Dermis blood vessel endothelial cell (primary cell): ENCODE results near the gene KLHL29. TPM values are rescaled to one million over a fixed set of nuclear protein-coding genes. Genes with fewer than 3 reads are reported as not detected.

Experiments
- DNase-seq: peaks from one replicate; pipeline ENCODE4 v3.0.0; 2010
- total RNA-seq: library from RNA; depleted of rRNA; stranded (reverse); fragments of >200 nt; gene quantifications from 2 replicates; pipeline ENCODE4 v1.2.3, GENCODE V29; 2014

Gene KLHL29
- total RNA-seq, 1 donor from 2014 or later: 3.7 TPM

- DNase-seq: no peak
These were observed 133.7 kb downstream of the KLHL29 start for GRCh38 chr2:23518481-23519333.

- DNase-seq: no peak
These were observed 134.3 kb downstream of the KLHL29 start for GRCh38 chr2:23519334-23519651.

GRCh38 chr2:23520256-23520655 lies 135.3 kb downstream of the KLHL29 start:
- no peak for DNase-seq

DNA sequence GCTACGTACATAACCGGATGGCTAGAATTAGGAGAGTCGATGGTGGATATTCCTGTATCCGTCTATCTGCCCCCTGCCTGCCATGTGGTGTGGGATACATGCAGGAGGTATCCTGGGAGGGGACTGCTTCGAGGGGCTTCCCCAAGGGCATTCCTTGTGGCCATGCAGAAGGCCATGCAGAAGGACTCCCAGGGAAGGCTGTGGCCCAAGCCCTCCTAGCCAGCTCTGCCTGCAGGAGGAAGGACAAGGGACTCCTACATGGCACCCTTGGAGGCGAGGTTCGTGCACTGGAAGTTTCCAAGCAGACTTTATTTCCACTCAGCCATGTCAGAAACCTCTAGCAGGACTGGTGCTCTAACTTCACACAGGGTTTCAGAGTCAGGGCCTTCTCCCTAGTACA lies 136.1 kb downstream of the KLHL29 start:
- no peak for DNase-seq

DNA sequence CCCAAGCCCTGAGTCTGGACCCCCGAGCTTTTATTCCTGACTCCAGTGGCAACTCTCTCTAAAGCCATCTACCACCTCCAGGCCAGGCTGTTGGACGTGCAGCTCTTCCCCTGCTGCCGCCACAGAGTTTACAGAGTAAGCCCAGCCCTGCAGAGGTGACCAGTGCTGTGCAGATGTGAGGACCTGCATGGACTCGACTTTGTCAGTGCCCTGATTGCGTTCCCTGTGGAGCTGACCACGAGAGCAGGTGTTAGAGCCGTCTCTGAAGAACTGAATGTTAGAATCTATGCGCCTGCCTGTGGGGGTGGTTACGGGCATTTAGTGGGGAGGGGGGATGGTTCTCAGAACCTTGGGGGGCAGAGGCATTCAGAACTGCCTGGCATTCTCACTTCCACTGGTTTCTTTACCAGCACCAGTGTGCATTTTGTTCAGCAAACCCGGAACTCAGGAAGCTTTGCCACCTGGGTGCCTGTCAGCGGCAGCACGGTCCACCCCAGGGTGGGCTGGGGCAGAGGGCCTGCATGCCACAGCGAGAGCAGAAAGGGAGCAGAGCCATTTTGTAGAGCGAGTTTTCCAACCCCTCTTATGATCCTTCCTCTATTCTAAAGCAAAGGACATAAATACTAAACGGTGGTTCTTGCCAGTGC lies 137.9 kb downstream of the KLHL29 start:
- no peak for DNase-seq

DNA sequence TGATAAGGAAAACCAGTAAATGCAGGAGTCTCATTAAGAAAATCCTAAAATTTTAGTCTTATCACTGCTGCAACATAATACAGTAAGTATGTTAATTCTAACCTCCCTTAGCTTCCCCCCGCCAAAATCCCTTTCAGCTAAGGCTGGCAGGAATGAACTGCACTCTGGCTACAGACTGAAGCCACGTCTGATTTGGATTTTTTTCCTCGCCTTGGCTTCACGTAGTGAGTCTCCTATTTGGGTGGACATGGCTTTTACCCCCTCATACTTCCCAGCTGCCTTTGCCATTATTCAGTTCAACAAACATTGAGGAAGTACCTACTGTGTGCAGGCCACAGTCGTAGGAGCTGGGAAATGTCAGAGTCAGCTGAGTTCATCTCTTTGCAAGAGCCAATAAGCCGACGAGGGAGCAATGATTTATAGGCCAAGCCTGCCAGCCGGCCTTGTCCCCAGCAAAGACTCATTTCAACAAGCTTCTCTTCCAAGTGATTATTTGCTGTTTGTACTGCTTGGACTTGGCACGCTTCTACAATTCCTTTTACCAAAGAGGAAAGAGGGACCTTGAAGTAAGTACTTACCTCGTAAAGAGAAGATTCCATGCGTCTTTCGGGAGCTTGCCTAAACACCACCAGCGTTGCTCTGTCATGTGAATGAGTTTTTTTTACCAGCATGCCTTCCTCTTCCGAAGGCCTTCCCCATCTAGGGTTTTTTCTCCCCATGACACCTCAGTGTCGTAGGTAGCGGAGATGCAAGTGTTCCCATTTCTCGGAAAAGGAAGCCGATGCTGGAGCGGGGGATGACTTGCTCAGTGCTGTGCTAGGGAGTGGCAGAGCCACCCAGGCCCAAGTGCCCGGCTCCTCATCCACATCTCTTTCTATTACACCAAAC lies 138.6 kb downstream of the KLHL29 start:
- DNase-seq: no peak

DNA sequence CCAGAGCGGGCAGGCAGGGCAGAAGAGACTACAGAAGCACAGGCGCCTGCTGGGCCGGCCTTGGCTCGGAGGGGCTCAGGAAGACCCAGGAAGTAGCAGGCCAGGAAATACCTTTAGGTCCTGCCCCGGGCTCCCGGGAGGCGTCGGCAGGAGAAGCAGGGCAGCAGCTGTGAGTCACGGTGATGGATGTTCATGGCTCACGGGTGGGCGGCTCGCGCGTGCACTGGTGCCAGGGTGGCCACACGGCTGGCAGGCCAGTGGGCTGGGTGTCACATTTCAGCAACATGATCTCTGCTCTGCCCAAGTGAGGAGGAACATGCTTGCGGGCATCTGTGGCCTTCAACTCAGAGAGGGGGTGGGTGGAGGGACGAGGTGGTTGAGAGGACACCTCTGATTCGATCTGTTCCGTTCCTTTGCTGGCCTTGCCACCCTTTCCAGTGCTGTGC lies 139.3 kb downstream of the KLHL29 start:
- peak; percentile 49 for DNase-seq

GRCh38 chr2:23525137-23525765 lies 140.3 kb downstream of the KLHL29 start:
- no peak for DNase-seq

DNA sequence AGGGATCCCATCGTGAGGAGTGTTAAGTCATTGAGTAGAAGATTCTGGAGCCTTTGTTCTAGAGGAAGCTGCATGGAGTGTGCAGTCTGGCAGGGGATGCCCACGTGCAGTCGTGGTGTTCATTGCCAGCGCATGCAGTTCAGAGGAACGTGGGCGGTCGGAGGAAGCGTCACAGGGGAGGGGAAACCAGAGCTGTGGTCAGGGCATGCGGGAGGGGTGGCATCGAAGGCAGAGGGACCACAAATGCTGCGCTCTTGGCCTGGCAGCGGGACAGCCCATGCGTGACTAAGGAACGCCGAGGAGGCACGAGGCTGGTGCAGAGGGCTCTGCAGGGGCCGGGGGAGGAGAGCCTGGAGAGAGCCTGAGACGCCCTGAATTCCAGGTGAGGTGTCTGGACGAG lies 141.1 kb downstream of the KLHL29 start:
- DNase-seq: no peak

DNA sequence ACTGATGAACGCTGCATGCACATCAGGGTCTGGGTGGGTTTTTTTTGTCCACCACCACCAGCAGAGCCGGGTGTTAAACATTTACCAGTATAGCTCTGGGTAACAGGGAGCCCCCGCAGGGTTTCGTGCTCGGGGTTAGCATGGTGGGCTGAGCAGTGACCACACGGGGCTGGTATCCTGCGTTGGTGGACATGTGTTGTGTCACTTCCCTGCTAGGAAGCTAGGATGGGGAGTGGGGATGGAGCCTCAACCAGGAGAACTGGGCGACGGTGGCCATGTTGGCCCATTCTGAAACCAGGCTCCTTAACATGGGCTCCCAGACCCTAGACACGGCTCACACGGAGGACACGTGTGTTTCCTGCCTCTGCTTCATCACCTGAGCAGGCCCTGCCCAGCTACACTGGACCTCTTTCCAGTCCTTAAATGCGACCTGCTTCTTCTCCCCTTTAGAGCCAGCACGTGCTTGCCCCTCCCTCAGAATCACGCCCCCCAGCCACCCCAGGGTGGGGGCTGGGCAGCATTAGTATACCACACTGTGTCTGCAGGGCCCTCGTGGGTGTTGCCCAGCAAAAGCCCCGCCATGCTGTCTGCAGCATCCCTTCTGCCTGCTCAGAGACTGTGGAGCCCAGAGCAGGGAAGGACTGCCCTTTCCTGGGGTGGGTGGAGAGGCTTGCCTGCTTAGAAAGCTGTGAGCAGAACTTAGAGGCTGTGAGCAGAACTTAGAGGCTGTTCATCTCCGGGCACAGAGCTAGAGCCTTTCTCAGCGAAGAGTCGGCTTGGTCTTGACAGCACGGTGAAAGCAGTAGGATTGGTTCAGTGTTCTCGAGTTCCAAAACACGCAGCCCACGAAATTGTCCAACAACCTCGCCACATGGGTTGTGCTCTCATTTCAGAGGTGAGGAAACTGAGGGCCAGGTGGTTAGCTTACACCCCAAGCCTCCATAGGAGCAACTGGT lies 142.1 kb downstream of the KLHL29 start:
- no peak for DNase-seq

DNA sequence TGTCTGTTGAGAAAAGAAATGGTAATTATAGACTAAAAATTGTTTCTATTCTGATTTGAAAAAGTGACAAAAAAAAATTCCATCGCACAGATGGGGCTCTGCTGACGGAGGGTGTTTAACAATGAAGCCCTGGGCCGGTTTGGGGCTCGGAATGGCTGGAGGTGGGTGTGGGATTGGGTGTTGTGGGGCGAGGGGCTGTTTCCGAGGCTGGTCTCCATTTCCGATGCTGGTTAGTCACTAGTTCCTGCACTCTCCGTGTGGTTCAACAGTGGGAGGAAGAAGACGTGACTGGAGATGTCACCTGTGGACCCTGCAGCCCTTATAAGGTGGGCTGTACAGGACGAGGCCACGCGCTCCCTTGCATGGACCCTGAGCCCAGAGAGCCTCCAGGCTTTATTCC lies 143.2 kb downstream of the KLHL29 start:
- DNase-seq: no peak

GRCh38 chr2:23528690-23529089 lies 143.7 kb downstream of the KLHL29 start:
- DNase-seq: no peak

GRCh38 chr2:23529659-23530058 lies 144.7 kb downstream of the KLHL29 start:
- no peak for DNase-seq

GRCh38 chr2:23530206-23530908 lies 145.4 kb downstream of the KLHL29 start:
- no peak for DNase-seq

GRCh38 chr2:23530909-23531276 lies 145.9 kb downstream of the KLHL29 start:
- no peak for DNase-seq

DNA sequence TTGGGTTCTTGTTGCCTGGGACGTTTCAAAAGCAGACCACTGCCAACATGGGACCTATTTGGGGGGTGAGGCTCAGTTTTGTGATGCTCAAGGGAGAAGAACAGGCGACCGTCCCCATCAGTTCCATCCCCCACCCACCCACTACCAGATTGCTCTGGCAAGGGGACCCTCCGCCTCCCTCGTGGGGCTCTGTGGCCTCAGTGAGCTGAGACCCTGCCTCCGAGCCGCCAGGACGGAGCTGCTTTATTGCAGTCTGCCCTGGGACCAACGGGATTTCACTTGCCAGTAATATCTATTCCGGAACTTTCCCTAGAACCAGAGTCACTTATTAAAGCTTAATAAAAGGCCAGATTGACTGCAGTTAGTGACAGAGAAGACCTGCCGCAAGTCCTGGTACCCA lies 146.3 kb downstream of the KLHL29 start:
- no peak for DNase-seq

DNA sequence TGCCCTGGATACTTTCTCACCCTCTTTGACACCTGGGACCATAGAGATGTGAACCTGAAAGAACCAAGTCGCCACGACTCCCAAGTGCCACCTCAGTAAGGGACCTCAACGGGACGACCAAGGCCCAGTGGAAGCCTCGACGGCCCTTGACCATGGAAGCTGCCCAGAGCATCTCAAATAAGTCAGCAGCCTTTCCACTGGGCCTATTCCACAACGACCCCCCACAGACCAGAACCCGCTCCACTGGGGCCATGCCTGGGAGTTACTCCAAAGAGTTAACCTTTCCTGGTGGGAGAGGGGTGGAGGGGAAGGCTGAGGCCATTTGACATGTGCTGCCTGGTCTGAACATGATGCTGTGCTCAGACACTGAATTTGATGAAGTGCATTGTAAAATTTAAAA lies 146.9 kb downstream of the KLHL29 start:
- DNase-seq: no peak

DNA sequence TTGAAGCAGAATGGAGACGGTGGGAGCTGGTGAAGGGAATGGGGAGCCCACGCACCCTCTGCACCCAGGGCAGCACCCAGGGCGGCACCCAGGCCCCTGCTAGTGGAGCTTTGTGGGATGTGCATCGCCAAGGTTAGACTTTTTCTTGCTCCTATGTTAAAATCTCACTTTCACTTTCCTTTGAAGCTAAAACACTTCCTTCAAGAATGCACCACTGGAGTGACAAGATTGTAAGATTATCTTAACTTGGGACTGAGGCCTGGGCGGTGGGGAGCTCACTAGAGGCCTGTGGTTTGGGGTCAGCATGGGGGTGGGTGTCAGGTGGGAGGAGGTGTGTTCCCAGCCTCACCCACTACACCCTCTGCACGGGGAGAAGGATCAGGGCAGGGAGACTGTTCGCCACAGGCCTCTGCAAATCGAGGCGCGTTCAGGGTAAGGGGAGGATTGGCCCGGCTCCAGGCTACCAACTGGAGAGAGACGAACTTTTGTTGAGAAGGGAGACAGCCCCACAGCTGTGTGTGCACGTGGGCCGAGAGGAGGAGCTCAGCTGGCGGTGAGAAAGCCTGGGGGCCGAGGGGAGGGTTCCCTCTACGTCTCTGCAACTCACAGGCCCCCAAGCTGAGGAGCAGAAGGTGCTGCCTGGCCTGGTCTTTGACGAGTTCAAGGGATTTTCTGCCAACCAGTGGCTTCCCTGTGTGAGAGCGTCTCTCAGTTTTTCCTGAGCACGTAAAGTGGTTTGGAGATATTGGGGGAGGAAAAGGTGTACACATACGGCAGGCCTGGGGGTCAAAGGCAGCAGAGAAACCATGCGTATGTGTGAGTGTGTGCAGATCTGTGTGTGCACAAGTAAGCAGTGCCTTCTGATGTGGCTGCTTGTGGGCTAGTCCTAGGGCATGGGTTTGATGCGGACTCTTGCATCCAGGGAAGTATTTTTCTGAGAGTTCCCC lies 147.7 kb downstream of the KLHL29 start:
- no peak for DNase-seq

DNA sequence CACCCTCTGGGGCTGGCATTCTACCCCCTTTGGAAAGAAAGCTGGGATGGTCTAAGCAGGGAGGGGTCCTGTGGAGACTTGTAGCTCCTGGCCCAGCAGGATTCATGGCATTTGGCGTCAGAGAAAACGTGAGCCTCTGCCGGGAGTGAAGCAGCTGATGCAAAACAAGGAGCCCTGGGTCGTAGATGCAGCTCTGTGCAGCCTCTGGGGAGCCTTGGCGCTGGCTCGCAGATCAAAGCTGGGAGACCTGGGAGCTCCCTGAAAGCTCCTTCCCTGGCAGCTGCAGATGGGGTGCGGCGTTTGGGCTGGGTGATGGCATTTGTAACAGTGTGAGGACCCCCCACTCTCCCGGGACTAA lies 148.3 kb downstream of the KLHL29 start:
- no peak for DNase-seq

DNA sequence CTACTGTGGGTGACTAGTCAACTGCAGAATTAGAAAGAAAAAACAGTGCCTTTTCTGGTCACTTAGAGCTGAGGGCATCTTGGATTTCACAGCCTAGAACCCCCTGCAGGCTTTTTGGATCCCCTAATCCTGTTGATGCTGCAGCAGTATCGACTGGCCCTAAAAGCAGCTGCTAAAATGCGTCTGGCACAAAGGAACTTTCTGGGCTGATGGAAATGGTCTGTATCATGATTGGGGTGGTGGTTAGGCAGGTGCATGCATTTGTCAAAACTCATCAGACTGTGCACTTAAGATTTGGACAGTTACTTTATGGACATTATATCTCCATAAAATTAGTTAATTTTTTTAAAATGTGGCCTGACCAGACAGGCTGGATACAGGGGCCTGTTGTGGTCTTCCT lies 149.8 kb downstream of the KLHL29 start:
- no peak for DNase-seq
